Calu3 (cell line): ENCODE data around the gene STIM1. TPM values are rescaled to one million over a fixed set of nuclear protein-coding genes. Genes with fewer than 3 reads are reported as not detected.

Experiments used
- BruUV-seq: library from RNA; stranded (reverse); fragments of 400-500 nt; replicated peaks from 2 replicates; lab custom pipeline; 2021; lab: Mats Ljungman, UMichigan
- CTCF ChIA-PET: fragments of 300-600 bp; sonication (Branson Sonifier 250); formaldehyde crosslinking; loops from one replicate; lab custom pipeline; 2022; ENCODE audit warnings: antibody characterized with exemption; lab: Charles Lee
- DNase-seq: peaks from one replicate; pipeline ENCODE4 v3.0.0; 2022
- H3K27ac Mint-ChIP-seq: one replicate; pipeline ENCODE4 v1.8.0; 2022; ENCODE audit warnings: mixed read lengths; ENCODE audit not compliant: unreplicated experiment
- H3K27me3 Mint-ChIP-seq: one replicate; pipeline ENCODE4 v1.8.0; 2022; ENCODE audit warnings: mixed read lengths; ENCODE audit not compliant: unreplicated experiment
- H3K36me3 Mint-ChIP-seq: one replicate; pipeline ENCODE4 v1.8.0; 2022; ENCODE audit warnings: mild to moderate bottlenecking, moderate library complexity, mixed read lengths; ENCODE audit not compliant: insufficient read depth, unreplicated experiment
- H3K4me1 Mint-ChIP-seq: one replicate; pipeline ENCODE4 v1.8.0; 2022; ENCODE audit warnings: mild to moderate bottlenecking, low read depth, mixed read lengths; ENCODE audit not compliant: unreplicated experiment
- H3K4me3 Mint-ChIP-seq: one replicate; pipeline ENCODE4 v1.8.0; 2022; ENCODE audit warnings: mild to moderate bottlenecking, low read depth, moderate library complexity, mixed read lengths; ENCODE audit not compliant: unreplicated experiment
- H3K9me3 Mint-ChIP-seq: one replicate; pipeline ENCODE4 v1.8.0; 2022; ENCODE audit warnings: low read depth, mixed read lengths; ENCODE audit not compliant: unreplicated experiment
- intact Hi-C: fragments of 100-400 bp; cut with micrococcal nuclease; formaldehyde crosslinking; loops from one replicate; pipeline ENCODE4 v1.10.0; 2022; ENCODE audit not compliant: unreplicated experiment
- total RNA-seq: library from RNA; stranded (reverse); gene quantifications from 2 replicates; pipeline ENCODE4 v1.2.3, GENCODE V29; 2022
- TF ChIP-seq, protein P1 (sequence below): fragments of 200-600 bp; IDR thresholded peaks from one replicate; pipeline ENCODE4 v1.8.0; 2022; ENCODE audit warnings: antibody characterized with exemption; ENCODE audit not compliant: unreplicated experiment

Gene STIM1
- total RNA-seq, 1 experiment from 2014 or later, result 60.1 TPM

DNA sequence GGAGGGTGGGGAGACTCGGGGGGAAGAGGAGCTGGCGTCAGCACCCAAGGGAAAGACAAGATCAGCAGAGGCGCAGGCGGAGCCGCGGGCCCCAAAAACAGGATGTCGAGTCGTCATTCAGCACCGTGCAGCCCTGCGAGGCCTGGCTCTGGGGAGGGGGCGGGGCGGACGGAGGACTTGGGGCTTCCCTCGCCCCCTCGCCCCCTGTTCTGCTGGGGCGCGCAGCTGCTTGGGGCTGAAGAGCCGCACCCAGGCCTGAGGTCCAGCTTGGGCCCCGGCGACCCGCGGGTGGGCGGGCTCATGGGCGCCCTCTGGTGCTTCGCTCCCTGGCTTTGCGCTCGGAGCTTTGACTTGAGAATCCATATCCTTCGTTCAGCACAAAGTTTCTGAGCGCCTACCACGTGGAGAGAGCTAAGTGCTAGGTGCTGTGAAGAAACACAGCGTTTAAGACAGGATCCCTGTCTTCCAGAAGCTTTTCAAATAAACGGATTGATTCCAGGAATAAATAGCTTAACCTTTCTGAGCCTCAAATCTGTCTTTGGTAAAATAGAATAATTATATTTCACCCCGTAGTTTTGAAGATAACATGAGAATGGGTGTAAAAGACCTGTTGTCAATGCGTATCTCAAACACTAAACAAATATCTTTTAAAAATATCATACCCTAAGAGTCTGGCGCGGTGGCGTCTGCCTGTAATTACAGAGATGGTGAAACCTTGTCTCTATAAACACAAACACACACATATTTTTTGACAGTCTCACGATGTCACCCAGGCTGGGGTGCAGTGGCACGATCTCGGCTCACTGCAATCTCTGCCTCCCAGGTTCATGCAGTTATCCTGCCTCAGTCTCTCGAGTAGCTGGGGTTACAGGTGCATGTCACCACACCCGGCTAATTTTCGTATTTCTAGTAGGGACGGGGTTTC, 13.8 kb upstream of the STIM1 start:
- CTCF ChIA-PET, result interaction anchor here (0.6 to 2.2 kb wide), 12 partner anchors 8 to 287 kb away, joined by 3 to 20 read pairs (median 6); partner anchors contain the start of genes PGAP2 and STIM1
- H3K27me3 Mint-ChIP-seq, result no peaks in the 10 kb centered on the region
- peaks cover 30% of the 10 kb centered on the region for H3K36me3 Mint-ChIP-seq
- intact Hi-C loops, result loop anchor here (2.0 kb wide), 1 partner anchor 45 kb away; the partner anchor contains the start of gene NUP98
- DNase-seq, result peak; percentile 92
- H3K4me3 Mint-ChIP-seq, result peak overlapping the region; percentile 94
- peak overlapping the region; percentile 47 for H3K27ac Mint-ChIP-seq
- H3K9me3 Mint-ChIP-seq, result no peaks in the 10 kb centered on the region
- TF ChIP-seq, protein P1, sequence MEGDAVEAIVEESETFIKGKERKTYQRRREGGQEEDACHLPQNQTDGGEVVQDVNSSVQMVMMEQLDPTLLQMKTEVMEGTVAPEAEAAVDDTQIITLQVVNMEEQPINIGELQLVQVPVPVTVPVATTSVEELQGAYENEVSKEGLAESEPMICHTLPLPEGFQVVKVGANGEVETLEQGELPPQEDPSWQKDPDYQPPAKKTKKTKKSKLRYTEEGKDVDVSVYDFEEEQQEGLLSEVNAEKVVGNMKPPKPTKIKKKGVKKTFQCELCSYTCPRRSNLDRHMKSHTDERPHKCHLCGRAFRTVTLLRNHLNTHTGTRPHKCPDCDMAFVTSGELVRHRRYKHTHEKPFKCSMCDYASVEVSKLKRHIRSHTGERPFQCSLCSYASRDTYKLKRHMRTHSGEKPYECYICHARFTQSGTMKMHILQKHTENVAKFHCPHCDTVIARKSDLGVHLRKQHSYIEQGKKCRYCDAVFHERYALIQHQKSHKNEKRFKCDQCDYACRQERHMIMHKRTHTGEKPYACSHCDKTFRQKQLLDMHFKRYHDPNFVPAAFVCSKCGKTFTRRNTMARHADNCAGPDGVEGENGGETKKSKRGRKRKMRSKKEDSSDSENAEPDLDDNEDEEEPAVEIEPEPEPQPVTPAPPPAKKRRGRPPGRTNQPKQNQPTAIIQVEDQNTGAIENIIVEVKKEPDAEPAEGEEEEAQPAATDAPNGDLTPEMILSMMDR, result peak; percentile 85
- no TSS peak for BruUV-seq
- peaks cover 35% of the 10 kb centered on the region for H3K4me1 Mint-ChIP-seq

DNA sequence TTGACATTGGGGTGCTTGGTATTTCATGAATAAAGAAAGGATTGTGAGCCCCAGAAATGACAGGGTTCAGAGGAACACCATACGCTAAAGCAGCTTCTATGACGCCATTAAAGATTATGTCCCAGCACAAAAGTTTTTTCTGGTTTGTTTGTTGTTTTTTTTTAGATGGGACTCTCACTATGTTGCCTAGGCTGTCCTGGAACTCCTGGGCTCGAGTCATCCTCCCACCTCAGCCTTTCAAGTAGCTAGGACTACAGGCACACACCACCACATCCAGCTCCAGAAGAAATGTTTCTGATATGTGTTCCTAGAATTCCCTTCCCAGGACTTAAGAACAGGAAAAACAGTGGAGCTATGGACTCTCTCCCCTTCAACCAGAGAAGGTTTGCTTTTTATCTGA, 12.1 kb upstream of the STIM1 start:
- Mint-ChIP-seq H3K36me3 (peaks cover 30% of the 10 kb centered on the region), H3K9me3 (no peaks in the 10 kb centered on the region), H3K4me1 (peaks cover 27% of the 10 kb centered on the region), H3K27ac (no peak overlapping the region), H3K4me3 (no peak overlapping the region), H3K27me3 (no peaks in the 10 kb centered on the region)
- no TSS peak for BruUV-seq
- CTCF ChIA-PET, result interaction anchor here (0.8 kb wide), 1 partner anchor 12 kb away, joined by 3 read pairs; the partner anchor contains the start of gene STIM1
- intact Hi-C loops, result no loop called here
- no peak for DNase-seq
- TF ChIP-seq, protein P1, result no peak

DNA sequence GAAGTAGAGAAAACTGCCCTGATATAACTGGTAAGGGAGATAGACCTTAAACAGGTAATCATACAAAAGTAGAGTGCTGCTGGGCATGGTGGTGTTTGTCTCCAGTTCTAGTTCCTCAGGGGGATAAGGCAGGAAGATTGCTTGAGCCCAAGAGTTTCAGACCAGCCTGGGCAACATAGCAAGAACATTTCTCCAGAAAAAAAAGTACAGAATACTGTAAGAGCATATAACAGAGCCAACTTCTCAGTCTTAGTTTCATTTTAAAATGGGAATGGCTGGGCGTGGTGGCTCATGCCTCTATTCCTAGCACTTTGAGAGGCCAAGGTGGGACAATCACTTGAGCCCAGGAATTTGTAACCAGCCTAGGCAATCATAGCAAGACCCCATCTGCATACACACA, 10.2 kb upstream of the STIM1 start:
- intact Hi-C loops, result no loop called here
- CTCF ChIA-PET, result no interaction called here
- no peaks in the 10 kb centered on the region for H3K27me3 Mint-ChIP-seq
- DNase-seq, result no peak
- TF ChIP-seq, protein P1, result no peak
- peaks cover 8% of the 10 kb centered on the region for H3K4me1 Mint-ChIP-seq
- H3K36me3 Mint-ChIP-seq, result peaks cover 16% of the 10 kb centered on the region
- no peak overlapping the region for H3K4me3 Mint-ChIP-seq
- H3K27ac Mint-ChIP-seq, result no peak overlapping the region
- BruUV-seq, result no TSS peak
- no peaks in the 10 kb centered on the region for H3K9me3 Mint-ChIP-seq

DNA sequence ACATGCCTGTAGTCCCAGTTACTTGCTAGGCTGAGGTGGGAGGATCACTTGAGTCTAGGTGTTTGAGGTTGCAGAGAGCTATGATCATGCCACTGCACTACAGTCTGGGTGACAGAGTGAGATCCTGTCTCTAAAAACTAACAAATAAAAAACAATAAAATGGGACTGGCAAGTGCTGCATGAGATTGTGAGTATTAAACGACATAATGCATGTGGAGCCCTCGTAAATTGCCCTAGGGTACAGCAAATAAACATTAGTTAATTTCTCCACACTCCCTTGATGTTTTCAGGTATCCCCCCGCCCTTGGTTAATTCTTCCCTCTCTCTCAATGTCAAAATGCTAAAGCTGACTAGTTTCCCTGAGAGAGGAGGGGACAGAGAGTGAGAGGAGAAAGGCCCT, 9.8 kb upstream of the STIM1 start:
- DNase-seq, result no peak
- CTCF ChIA-PET, result no interaction called here
- Mint-ChIP-seq H3K27ac (no peak overlapping the region), H3K4me1 (peaks cover 8% of the 10 kb centered on the region), H3K9me3 (no peaks in the 10 kb centered on the region), H3K4me3 (no peak overlapping the region), H3K27me3 (no peaks in the 10 kb centered on the region), H3K36me3 (peaks cover 12% of the 10 kb centered on the region)
- TF ChIP-seq, protein P1, result no peak
- BruUV-seq, result no TSS peak
- intact Hi-C loops, result no loop called here
